A673 (cell line): ENCODE measurements around the gene CYP4F2. TPM values are rescaled to one million over a fixed set of nuclear protein-coding genes. Genes with fewer than 3 reads are reported as not detected.
"Not testable (repeated sequence)": the region's sequence is repeated elsewhere in the genome, so short reads cannot be mapped to it uniquely, and the experiment has no call there.

Source experiments
- BruUV-seq: library from RNA; stranded (reverse); fragments of 400-500 nt; replicated peaks from 2 replicates; lab custom pipeline; 2021; lab: Mats Ljungman, UMichigan
- CTCF ChIA-PET: fragments of 300-600 bp; sonication (Branson Sonifier 250); formaldehyde crosslinking; loops from one replicate; lab custom pipeline; 2022; ENCODE audit warnings: antibody characterized with exemption; lab: Charles Lee
- POLR2A ChIA-PET: fragments of 300-600 bp; sonication (Branson Sonifier 250); formaldehyde crosslinking; loops from one replicate; lab custom pipeline; 2022; ENCODE audit warnings: antibody characterized with exemption; ENCODE audit not compliant: low non-redundant PET; lab: Charles Lee
- DNase-seq: peaks from one replicate; pipeline ENCODE4 v3.0.0-alpha.2; 2015; ENCODE audit warnings: low spot score
- H3K27ac ChIP-seq: fragments of 200-600 bp; sonication (generic); 2 replicates; pipeline ENCODE4 v1.5.1; 2016; ENCODE audit warnings: mixed run types, low read depth, mild to moderate bottlenecking, mixed read lengths, antibody characterized with exemption, low read length; ENCODE audit not compliant: poor library complexity, severe bottlenecking
- H3K27me3 ChIP-seq: fragments of 200-600 bp; sonication (generic); replicated peaks from 2 replicates; pipeline ENCODE4 v1.6.1; 2017; ENCODE audit warnings: mixed run types, low read depth, mild to moderate bottlenecking, mixed read lengths, antibody characterized with exemption, low read length; ENCODE audit not compliant: insufficient read depth, poor library complexity
- H3K36me3 ChIP-seq: fragments of 200-600 bp; sonication (generic); 2 replicates; pipeline ENCODE4 v1.6.1; 2016; ENCODE audit warnings: mixed run types, mild to moderate bottlenecking, mixed read lengths, antibody characterized with exemption, low read length; ENCODE audit not compliant: insufficient read depth, poor library complexity, severe bottlenecking
- H3K4me1 ChIP-seq: fragments of 200-600 bp; sonication (generic); 2 replicates; pipeline ENCODE4 v1.6.1; 2017; ENCODE audit warnings: mixed run types, mild to moderate bottlenecking, mixed read lengths, antibody characterized with exemption, low read length; ENCODE audit not compliant: insufficient read depth, poor library complexity, severe bottlenecking
- H3K4me3 ChIP-seq: fragments of 200-600 bp; sonication (generic); 2 replicates; pipeline ENCODE4 v1.5.1; 2016; ENCODE audit warnings: low read depth, mixed run types, mild to moderate bottlenecking, mixed read lengths, low read length; ENCODE audit not compliant: poor library complexity, severe bottlenecking
- H3K9me3 ChIP-seq: fragments of 200-600 bp; sonication (generic); 2 replicates; pipeline ENCODE4 v1.6.1; 2016; ENCODE audit warnings: mixed run types, low read depth, mild to moderate bottlenecking, mixed read lengths, antibody characterized with exemption, low read length; ENCODE audit not compliant: poor library complexity, severe bottlenecking
- CTCF ChIP-seq: fragments of 300-800, 200-600 bp; sonication (generic); conservative IDR thresholded peaks from 2 replicates; pipeline ENCODE4 v1.5.1; 2017; ENCODE audit warnings: low read depth, mild to moderate bottlenecking, antibody characterized with exemption, low read length, moderate library complexity, mixed read lengths
- EZH2 ChIP-seq: fragments of 200-600 bp; sonication (generic); IDR thresholded peaks from 2 replicates; pipeline ENCODE4 v1.6.1; 2017; ENCODE audit warnings: borderline replicate concordance, low read depth, mild to moderate bottlenecking, mixed read lengths, antibody characterized with exemption, low read length; ENCODE audit not compliant: poor library complexity, severe bottlenecking
- intact Hi-C: fragments of 100-400 bp; cut with micrococcal nuclease; formaldehyde crosslinking; loops from one replicate; pipeline ENCODE4 v1.10.0; 2022; ENCODE audit not compliant: unreplicated experiment
- total RNA-seq: library from RNA; stranded (reverse); gene quantifications from 2 replicates; pipeline ENCODE4 v1.2.3, GENCODE V29; 2021

CYP4F2 gene
- total RNA-seq, 1 experiment from 2014 or later = not detected

GRCh38 chr19:15885919-15886318 lies 12.0 kb downstream of the CYP4F2 start:
- CTCF ChIA-PET = no interaction called here
- no TSS peak for BruUV-seq
- Histone ChIP-seq H3K27ac (no peak overlapping the region), H3K9me3 (no peaks in the 10 kb centered on the region), H3K36me3 (no peaks in the 10 kb centered on the region), H3K4me1 (no peaks in the 10 kb centered on the region), H3K27me3 (peaks cover 20% of the 10 kb centered on the region), H3K4me3 (no peak overlapping the region)
- DNase-seq = no peak
- TF ChIP-seq CTCF (no peak), EZH2 (no peak)
- intact Hi-C loops = no loop called here
- POLR2A ChIA-PET = no interaction called here

DNA sequence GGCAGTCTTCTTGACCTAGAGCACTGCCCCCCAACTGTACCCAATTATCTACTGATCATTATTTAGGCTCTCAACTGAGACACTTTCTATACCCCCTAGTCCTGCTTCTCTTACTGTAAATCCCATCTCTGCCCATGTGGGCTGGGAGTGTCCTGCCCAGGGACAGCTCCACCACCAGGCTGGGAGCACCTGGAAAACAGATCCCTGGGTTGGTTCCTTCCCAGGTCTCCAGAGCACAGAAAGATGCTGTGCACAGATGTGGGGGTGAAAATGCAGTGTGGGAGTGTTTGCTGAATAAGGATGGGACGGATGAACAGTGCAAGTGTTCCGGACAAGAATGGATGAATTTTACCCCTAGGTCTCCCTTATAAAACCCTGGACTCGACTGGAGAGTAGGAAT lies 12.7 kb downstream of the CYP4F2 start:
- H3K4me1 ChIP-seq = no peaks in the 10 kb centered on the region
- POLR2A ChIA-PET = no interaction called here
- TF ChIP-seq EZH2 (no peak), CTCF (no peak)
- H3K9me3 ChIP-seq = no peaks in the 10 kb centered on the region
- BruUV-seq = no TSS peak
- intact Hi-C loops = no loop called here
- CTCF ChIA-PET = no interaction called here
- H3K4me3 ChIP-seq = no peak overlapping the region
- no peak overlapping the region for H3K27ac ChIP-seq
- H3K36me3 ChIP-seq = no peaks in the 10 kb centered on the region
- H3K27me3 ChIP-seq = peaks cover 23% of the 10 kb centered on the region
- no peak for DNase-seq

- H3K4me1 ChIP-seq, H3K4me3 ChIP-seq, CTCF ChIA-PET, DNase-seq, H3K9me3 ChIP-seq, POLR2A ChIA-PET, H3K27ac ChIP-seq, H3K36me3 ChIP-seq, intact Hi-C loops, BruUV-seq: not testable (repeated sequence)
- peaks cover 26% of the 10 kb centered on the region for H3K27me3 ChIP-seq
Measured at GRCh38 chr19:15883329-15883728, 14.5 kb downstream of the CYP4F2 start.

- DNase-seq = no peak
- Histone ChIP-seq H3K27me3 (peaks cover 5% of the 10 kb centered on the region), H3K27ac (no peak overlapping the region), H3K4me3 (no peak overlapping the region), H3K9me3 (no peaks in the 10 kb centered on the region), H3K4me1 (no peaks in the 10 kb centered on the region), H3K36me3 (no peaks in the 10 kb centered on the region)
- TF ChIP-seq CTCF (no peak), EZH2 (no peak)
- BruUV-seq = no TSS peak
- POLR2A ChIA-PET = no interaction called here
- intact Hi-C loops = no loop called here
- CTCF ChIA-PET = no interaction called here
Measured at GRCh38 chr19:15874821-15875474, 22.9 kb downstream of the CYP4F2 start.

- H3K27me3 ChIP-seq, H3K27ac ChIP-seq, CTCF ChIA-PET, POLR2A ChIA-PET, H3K4me3 ChIP-seq, DNase-seq, BruUV-seq, H3K9me3 ChIP-seq, intact Hi-C loops, H3K36me3 ChIP-seq, H3K4me1 ChIP-seq: not testable (repeated sequence)
Measured at GRCh38 chr19:15873771-15874170, 24.1 kb downstream of the CYP4F2 start.
